Measurements from ENCODE around the gene QRICH1.

QRICH1 gene

GRCh38 chr3:49119439-49119838 lies 25.6 kb upstream of the QRICH1 start:
- no peak for DNase-seq (ENCODE audit: low read depth in 3 of 3, low spot score in 1 of 3)

DNA sequence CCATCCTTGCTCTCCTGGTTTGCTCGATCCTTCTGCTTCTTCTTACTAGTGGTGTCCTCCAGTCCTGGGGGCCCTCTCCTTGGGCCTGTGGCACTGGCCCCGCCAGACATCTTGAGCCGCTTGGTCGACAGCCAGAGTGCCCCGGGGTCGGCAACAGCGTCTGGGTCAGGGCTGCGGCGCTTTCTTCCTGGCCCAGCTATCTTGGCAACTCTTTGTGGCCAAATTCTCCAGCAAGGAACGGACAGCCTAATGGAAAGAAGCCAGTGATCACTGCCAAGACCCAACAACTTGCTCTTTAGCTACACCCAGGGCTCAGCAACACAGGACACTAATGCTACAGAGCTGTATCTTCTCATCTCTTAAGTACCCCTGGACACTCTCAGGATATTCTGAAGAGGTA lies 25.2 kb upstream of the QRICH1 start:
- DNase-seq (ENCODE audit: low read depth in 3 of 3, low spot score in 1 of 3), result no peak

DNA sequence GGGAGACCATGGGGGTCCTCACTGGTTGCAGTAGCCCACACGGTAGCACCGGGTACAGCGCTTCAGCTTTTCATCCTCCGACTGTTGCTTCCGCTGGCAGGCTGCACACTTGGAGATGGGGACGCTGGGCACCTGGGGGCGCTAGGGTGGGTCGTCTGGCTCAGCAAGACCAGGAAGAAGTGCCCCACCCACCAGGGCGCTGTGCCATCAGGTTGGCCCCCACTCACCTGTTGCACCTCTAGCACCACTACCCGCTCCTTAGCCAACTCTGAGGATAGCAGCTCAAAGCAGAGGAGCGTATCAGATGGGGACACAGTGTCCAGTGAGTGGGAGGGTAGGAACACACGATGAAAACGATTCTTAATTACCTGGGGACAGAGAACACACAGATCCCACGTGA lies 18.4 kb upstream of the QRICH1 start:
- DNase-seq (ENCODE audit: low read depth in 3 of 3, low spot score in 1 of 3), result no peak

DNA sequence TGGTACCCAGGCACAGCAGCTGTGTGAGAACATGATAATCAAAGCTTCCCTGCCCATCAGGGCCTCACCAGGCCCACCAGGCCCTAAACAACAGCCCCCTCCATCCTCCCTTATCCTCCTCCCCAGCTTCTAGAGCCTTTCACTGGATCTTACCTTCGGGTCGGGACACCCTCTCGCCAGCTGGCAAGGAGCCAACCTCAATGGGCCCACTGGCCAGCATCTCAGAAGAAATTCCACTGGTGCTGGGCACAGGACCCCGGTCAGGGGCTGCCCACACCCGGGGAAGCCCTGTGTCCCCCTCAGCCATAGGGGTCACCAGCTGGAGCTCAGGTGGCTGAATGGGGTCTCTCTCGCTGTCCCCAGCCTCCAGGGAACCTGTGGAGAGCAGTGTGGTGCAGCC lies 17.5 kb upstream of the QRICH1 start:
- DNase-seq (ENCODE audit: low read depth in 3 of 3, low spot score in 1 of 3), result no peak

DNA sequence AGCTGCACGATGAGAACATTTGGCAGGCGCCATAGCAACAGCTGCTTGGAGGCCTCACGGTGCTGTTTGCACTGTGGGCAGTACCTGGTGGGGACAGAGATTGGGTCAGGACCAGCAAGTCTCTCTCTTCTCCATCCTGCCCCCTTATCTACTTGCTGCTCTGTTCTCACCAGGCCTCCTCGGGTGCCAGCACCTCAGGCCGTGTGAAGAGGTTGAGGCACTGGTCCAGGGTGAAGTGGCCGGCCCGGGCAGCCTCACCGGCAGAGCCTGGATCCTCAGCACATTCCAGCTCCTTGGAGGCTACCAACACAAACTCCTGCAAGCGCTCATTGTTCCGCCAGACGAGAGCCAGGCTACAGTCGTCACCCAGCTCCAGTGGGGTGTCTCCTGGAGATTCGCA lies 16.9 kb upstream of the QRICH1 start:
- no peak for DNase-seq (ENCODE audit: low read depth in 3 of 3, low spot score in 1 of 3)

DNA sequence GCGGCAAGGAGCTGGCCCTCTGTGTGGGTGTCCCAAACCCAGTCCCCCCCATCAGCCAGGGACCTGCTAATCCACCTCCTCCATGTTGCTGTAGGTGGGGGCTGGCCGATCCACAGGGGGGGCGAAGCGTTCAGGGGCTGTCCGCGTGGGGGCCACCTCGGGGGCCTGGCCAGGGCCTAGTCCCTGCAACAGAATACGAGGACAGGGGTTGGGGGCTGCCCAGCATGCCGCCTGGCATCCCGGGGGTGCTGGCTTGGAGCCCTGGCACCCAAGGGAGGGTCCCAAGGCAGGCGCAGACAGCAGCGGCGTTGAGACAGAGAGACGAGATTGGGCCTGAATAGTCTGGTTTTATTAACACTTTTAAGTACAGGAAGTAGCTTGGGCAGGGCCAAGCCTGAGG lies 14.5 kb upstream of the QRICH1 start:
- DNase-seq (ENCODE audit: low read depth in 3 of 3, low spot score in 1 of 3), result no peak

GRCh38 chr3:49104427-49105291 lies 10.8 kb upstream of the QRICH1 start, which contains the start of gene QARS1:
Gene QARS1, minus strand, starts transcription at chr3:49104757. Its CDS starts 24 bp downstream, at chr3:49104733.
- DNase-seq (ENCODE audit: low read depth in 3 of 3, low spot score in 1 of 3), result peak; percentile 65 to 77 (median 70)

DNA sequence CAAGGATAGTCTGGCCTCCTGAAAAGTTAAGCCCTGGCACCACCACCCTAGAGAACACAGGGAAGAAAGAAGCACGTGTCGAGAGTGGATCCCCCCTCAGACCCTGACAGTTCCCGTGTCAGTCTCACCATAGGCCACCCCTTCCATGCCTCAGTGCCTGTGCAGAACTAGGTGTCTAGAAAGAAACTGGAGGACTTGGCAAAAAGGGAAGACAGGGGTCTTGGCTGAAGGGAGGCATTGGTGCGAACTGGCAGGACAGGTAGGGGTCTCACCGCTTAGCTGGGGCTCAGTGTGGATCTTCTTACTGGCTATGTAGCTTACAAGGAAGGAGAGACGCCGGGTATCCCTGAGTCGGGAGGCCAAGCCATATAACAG lies 10.2 kb upstream of the QRICH1 start:
- DNase-seq (ENCODE audit: low read depth in 3 of 3, low spot score in 1 of 3), result no peak

GRCh38 chr3:49100046-49100615 lies 6.3 kb upstream of the QRICH1 start:
- no peak for DNase-seq (ENCODE audit: low read depth in 3 of 3, low spot score in 1 of 3)

- DNase-seq (ENCODE audit: low read depth in 3 of 3, low spot score in 1 of 3), result no peak
These were observed 5.2 kb upstream of the QRICH1 start for GRCh38 chr3:49098910-49099630.

DNA sequence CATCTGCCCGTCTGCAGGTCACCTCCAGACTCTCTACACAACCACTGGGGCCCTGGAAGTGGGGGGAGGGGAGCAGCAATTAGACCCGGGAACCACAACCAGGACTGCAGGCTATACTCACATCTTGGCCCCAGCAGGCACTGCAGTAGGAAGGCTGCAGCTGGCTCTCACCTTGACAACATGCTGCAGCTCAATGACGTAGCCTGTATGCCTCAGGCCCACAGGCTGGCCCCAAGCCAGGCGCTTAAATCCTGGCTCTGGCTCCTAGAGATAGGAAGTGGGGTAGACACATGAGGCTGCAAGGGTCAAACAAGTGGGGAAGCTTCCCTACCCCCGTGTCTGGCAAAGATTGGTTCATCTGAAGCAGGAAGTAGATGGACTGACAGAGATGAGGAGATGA lies 4.6 kb upstream of the QRICH1 start:
- DNase-seq (ENCODE audit: low read depth in 3 of 3, low spot score in 1 of 3), result no peak

DNA sequence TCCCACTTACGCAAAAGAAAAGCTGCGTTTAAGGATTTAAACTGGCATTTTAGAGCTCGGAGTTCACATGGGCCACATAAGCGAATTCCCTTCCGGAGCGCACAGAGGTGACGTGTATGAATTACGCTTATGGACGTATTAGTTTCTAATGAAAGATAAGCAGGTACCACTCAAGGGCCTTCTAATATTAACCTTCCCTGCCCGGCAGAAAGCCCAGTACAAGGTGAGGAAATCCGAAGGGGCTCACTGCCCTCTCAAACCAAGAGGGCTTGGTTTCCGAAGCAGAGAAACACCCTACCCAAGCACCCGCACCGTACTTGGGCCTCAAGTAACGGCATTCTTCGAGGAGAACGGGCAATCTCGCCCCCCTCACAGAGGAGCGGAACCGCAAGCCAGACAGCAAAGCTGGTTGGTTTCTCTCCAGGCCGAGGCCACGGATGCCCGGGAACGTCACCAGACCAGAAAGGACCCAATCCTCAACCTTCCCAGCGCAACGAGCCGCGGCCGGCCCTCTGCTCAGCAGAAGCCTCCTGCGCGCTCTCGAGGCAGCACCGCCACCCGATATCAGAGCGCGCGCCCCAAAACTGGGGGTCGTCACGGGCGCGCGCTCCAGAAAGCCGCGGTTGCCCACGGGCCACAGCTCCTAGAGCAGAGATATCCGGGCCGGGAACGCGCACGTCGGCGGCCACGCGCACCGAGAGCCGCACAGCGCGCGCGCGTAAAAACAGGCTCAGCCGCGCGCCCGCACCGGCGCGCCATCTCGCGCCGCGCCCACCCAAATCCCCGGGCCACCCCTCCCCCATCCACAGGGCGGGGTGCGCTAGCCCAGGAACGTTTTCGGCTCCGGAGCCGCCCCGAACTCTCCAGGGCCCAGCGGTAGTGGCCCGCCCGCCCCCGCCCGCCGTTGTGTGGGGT lies 676 bp downstream of the QRICH1 start:
- DNase-seq (ENCODE audit: low read depth in 3 of 3, low spot score in 1 of 3), result peak; percentile 39 to 71 (median 50)

DNA sequence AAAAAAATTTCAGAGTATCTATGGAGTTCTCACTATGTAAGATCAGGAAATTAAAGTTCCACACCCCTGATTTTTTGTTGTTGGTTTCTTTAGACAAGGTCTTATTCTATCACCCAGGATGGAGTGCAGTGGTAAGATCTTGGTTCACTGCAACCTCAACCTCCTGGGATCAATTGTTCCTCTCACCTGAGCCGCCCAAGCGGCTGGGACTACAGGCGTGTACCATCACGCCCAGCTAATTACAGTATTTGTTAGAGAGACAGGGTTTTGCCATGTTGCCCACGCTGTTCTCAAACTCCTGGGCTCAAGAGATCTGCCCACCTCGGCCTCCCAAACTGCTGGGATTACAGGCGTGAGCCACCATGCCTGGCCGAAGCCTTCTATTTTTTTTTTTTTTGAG lies 12.4 kb downstream of the QRICH1 start:
- no peak for DNase-seq (ENCODE audit: low read depth in 3 of 3, low spot score in 1 of 3)

- DNase-seq (ENCODE audit: low read depth in 3 of 3, low spot score in 1 of 3), result no peak
These were observed 14.6 kb downstream of the QRICH1 start for GRCh38 chr3:49079270-49079669.

- DNase-seq (ENCODE audit: low read depth in 3 of 3, low spot score in 1 of 3), result no peak
These were observed 17.2 kb downstream of the QRICH1 start for GRCh38 chr3:49076646-49077045.

GRCh38 chr3:49076116-49076515 lies 17.8 kb downstream of the QRICH1 start:
- DNase-seq (ENCODE audit: low read depth in 3 of 3, low spot score in 1 of 3), result no peak

- DNase-seq (ENCODE audit: low read depth in 3 of 3, low spot score in 1 of 3), result no peak
These were observed 35.9 kb downstream of the QRICH1 start for GRCh38 chr3:49058011-49058410.

DNA sequence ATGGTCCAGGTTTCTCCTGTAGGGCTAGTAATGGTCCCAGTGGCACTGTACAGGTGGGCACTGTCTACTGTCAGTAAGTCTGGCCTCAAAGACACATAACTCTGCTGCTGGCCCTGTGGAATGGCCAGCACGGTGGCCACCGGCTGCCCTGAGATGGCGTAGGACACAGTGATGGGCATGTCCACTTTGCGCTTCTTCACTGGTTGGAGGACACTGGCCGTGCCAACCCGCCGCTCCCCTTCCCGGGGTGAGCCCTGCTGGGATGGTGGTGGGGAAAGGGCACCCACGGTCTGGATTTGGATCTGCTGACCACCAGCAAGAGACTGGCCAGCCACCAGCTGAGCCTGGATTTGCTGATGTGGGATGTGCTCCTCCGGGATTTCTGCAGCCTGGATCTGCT lies 36.6 kb downstream of the QRICH1 start:
- DNase-seq (ENCODE audit: low read depth in 3 of 3, low spot score in 1 of 3), result no peak

DNA sequence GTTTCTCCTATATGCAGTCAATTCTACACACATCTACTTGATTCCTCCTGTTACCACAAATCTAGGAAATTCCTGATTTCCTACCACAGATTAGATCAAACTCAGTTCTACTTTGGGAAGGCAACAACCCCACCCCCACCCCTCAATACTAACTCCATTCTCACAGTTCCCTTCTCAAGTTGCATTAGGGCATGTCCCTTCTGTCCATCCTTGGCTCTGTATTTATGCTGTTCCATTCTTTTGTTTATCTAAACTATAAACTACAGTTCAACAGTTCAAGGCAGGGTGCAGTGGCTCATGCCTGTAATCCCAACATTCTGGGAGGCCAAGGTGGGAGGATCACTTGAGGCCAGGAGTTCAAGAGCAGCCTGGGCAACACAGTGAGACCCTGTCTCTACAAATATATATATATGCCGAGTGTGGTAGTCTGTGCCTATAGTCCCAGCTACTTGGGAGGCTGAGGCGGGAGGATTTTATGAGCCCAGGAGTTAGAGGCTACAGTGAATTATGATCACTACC lies 39.5 kb downstream of the QRICH1 start:
- no peak for DNase-seq (ENCODE audit: low read depth in 3 of 3, low spot score in 1 of 3)

- no peak for DNase-seq (ENCODE audit: low read depth in 3 of 3, low spot score in 1 of 3)
These were observed 40.3 kb downstream of the QRICH1 start for GRCh38 chr3:49053543-49053942.

DNA sequence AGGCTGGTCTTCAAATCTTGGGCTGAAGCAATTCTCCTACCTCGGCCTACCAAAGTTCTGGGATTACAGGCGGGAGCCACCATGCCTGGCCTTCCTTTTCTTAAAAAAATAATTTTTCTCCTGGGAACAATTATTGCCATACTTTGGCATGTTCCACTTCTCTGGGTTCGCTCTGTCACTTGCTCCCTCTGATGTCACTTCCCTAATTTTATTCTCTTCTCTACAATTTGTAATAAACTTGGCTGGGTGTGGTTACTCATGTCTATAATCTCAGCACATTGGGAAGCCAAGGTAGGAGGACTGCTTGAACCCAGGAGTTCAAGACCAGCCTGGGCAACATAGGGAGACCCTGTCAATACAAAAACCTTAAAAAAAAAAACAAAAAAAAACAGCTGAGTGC lies 58.6 kb downstream of the QRICH1 start:
- no peak for DNase-seq (ENCODE audit: low read depth in 3 of 3, low spot score in 1 of 3)
